HepG2 (cell line): Measurements from ENCODE around the gene ACP1. TPM values are rescaled to one million over a fixed set of nuclear protein-coding genes. Genes with fewer than 3 reads are reported as not detected.

Experiments
- ARNT2 ChIP-seq: sonication (generic); formaldehyde crosslinking; IDR thresholded peaks from 2 replicates; pipeline ENCODE4 v1.8.0; 2022; ENCODE audit warnings: mild to moderate bottlenecking, low read depth, missing genetic modification reagents, moderate library complexity
- FOXP1 ChIP-seq, 2 experiments: fragments of 450-650 bp in 1 of 2; IDR thresholded peaks; 2 replicates each; pipeline ENCODE4 v1.6.1; 2017 to 2018; ENCODE audit warnings: antibody characterized with exemption in 1 of 2
- GPN1 ChIP-seq: sonication (generic); formaldehyde crosslinking; IDR thresholded peaks from 2 replicates; pipeline ENCODE4 v1.5.1; 2020; ENCODE audit warnings: missing genetic modification reagents, borderline replicate concordance
- MED13 ChIP-seq: sonication (generic); formaldehyde crosslinking; IDR thresholded peaks from 2 replicates; pipeline ENCODE4 v1.5.0; 2020; ENCODE audit warnings: missing genetic modification reagents
- MNT ChIP-seq: fragments of 450-650 bp; IDR thresholded peaks from 2 replicates; pipeline ENCODE4 v1.6.1; 2016
- MXD4 ChIP-seq: IDR thresholded peaks from 2 replicates; pipeline ENCODE4 v1.6.1; 2016; ENCODE audit warnings: mild to moderate bottlenecking, missing biosample characterization, missing genetic modification reagents
- PATZ1 ChIP-seq: sonication (generic); formaldehyde crosslinking; IDR thresholded peaks from 2 replicates; pipeline ENCODE4 v1.4.0; 2020; ENCODE audit warnings: missing genetic modification reagents
- RAD51 ChIP-seq: fragments of 450-650 bp; IDR thresholded peaks from 2 replicates; pipeline ENCODE4 v1.6.1; 2016; ENCODE audit warnings: borderline replicate concordance
- RARA ChIP-seq: IDR thresholded peaks from 2 replicates; pipeline ENCODE4 v1.6.1; 2016; ENCODE audit warnings: missing genetic modification reagents, missing compliant biosample characterization
- SCMH1 ChIP-seq: sonication (generic); formaldehyde crosslinking; IDR thresholded peaks from 2 replicates; pipeline ENCODE4 v1.9.0; 2021; ENCODE audit warnings: missing genetic modification reagents, mild to moderate bottlenecking, borderline replicate concordance
- TOPORS ChIP-seq: sonication (generic); formaldehyde crosslinking; IDR thresholded peaks from 2 replicates; pipeline ENCODE4 v1.8.0; 2023; ENCODE audit warnings: mild to moderate bottlenecking, missing genetic modification reagents
- ZFP91 ChIP-seq: sonication (generic); formaldehyde crosslinking; IDR thresholded peaks from 2 replicates; pipeline ENCODE4 v1.9.0; 2022; ENCODE audit warnings: missing genetic modification reagents, mild to moderate bottlenecking, borderline replicate concordance
- ZNF10 ChIP-seq: sonication (generic); formaldehyde crosslinking; IDR thresholded peaks from 2 replicates; pipeline ENCODE4 v1.4.0; 2020; ENCODE audit warnings: mild to moderate bottlenecking, low read depth, missing genetic modification reagents, borderline replicate concordance
- ZNF33A ChIP-seq: sonication (generic); formaldehyde crosslinking; IDR thresholded peaks from 2 replicates; pipeline ENCODE4 v1.5.1; 2020; ENCODE audit warnings: missing genetic modification reagents, mild to moderate bottlenecking, moderate library complexity, borderline replicate concordance
- ZNF629 ChIP-seq: sonication (generic); formaldehyde crosslinking; conservative IDR thresholded peaks from 2 replicates; pipeline ENCODE4 v1.5.0; 2020; ENCODE audit warnings: missing genetic modification reagents
- ZNF83 ChIP-seq: sonication (generic); formaldehyde crosslinking; IDR thresholded peaks from 2 replicates; pipeline ENCODE4 v1.4.0; 2020; ENCODE audit warnings: missing genetic modification reagents, mild to moderate bottlenecking, borderline replicate concordance
- ZXDC ChIP-seq: sonication (generic); formaldehyde crosslinking; IDR thresholded peaks from 2 replicates; pipeline ENCODE4 v1.5.0; 2020; ENCODE audit warnings: mild to moderate bottlenecking, missing genetic modification reagents
- polyA plus RNA-seq, 8 experiments: library from polyadenylated mRNA; depleted of rRNA in 3 of 8; stranded (reverse) in 7 of 8; unstranded in 1 of 8; fragments of >200 nt; fragmentation: Illumina TruSeq in 4 of 8; extraction: Trizol in 4 of 8; gene quantifications; 2 replicates each; pipeline versions ENCODE4 v1.2.1 to v1.2.3, GENCODE V29; 2011 to 2016; ENCODE audit warnings: low read depth in 4 of 8, missing spikeins in 1 of 8, mixed read lengths in 1 of 8; ENCODE audit not compliant: insufficient read depth in 1 of 8
- total RNA-seq, 5 experiments: library from RNA; depleted of rRNA; stranded (reverse); fragments of >200 nt; fragmentation: Illumina TruSeq; extraction: Trizol; gene quantifications; 2 replicates each; pipeline ENCODE4 v1.2.3, GENCODE V29; 2016; ENCODE audit warnings: low read depth in 1 of 5
- TF ChIP-seq, protein P1 (sequence below): sonication (generic); formaldehyde crosslinking; IDR thresholded peaks from 2 replicates; pipeline ENCODE4 v1.4.0; 2020; ENCODE audit warnings: mild to moderate bottlenecking, low read depth, missing genetic modification reagents

Gene ACP1
- total and polyA plus RNA-seq, 2 of the 13 experiments (the other 11 are each of a cell fraction or from before 2014, with no cell fraction given), result 246 to 348 TPM

DNA sequence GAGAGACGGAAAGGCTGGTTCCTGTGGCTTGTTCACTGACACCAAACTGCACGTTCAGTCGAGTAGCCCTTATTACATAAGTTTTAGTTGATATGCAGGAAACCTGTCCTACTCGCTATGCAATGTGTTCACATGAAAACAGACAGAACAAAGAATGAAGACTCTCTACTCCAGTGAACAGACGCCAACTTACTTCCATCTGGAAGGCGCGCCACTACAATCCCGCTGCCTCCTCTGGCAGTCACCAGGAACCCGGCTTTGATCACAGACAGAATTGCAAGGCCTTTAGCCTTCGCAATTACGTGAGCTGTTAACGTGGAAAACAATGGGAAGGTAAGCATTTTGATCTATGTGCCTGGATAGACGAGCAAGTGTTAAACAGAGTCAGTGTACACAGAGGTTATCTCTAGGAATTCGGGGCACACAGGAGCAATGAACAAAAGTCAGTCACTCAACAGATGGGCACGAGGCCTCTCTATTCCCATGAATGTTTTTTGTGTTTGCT lies 15.2 kb upstream of the ACP1 start (continued):
- no peak for TF ChIP-seq ZFP91
- TF ChIP-seq ZNF629 (CRISPR knock-in tag), result peak; percentile 65
- no peak for TF ChIP-seq ZNF10 (CRISPR knock-in tag)
- no peak; the same call in 1 of the 2 replicates for TF ChIP-seq MXD4 (CRISPR knock-in tag)
- TF ChIP-seq, protein P1, sequence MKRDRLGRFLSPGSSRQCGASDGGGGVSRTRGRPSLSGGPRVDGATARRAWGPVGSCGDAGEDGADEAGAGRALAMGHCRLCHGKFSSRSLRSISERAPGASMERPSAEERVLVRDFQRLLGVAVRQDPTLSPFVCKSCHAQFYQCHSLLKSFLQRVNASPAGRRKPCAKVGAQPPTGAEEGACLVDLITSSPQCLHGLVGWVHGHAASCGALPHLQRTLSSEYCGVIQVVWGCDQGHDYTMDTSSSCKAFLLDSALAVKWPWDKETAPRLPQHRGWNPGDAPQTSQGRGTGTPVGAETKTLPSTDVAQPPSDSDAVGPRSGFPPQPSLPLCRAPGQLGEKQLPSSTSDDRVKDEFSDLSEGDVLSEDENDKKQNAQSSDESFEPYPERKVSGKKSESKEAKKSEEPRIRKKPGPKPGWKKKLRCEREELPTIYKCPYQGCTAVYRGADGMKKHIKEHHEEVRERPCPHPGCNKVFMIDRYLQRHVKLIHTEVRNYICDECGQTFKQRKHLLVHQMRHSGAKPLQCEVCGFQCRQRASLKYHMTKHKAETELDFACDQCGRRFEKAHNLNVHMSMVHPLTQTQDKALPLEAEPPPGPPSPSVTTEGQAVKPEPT (CRISPR knock-in tag), result 0 out of 2 replicates have a peak, but pooled peaks have one; percentile 76
- peak; percentile 41; the same call in 1 of the 2 replicates for TF ChIP-seq ARNT2
- 0 out of 2 replicates have a peak, but pooled peaks have one; percentile 25 for TF ChIP-seq ZNF83 (CRISPR knock-in tag)
- TF ChIP-seq RAD51, result no peak
- peak; percentile 85; the same call in 1 of the 2 replicates for TF ChIP-seq TOPORS
- TF ChIP-seq MED13 (CRISPR knock-in tag), result peak; percentile 52; the same call in 1 of the 2 replicates
- no peak; the same call in 1 of the 2 replicates for TF ChIP-seq FOXP1 (IDR thresholded peaks at IDR 0.05)
- TF ChIP-seq FOXP1 (CRISPR knock-in tag; IDR thresholded peaks at IDR 0.05), result peak; percentile 97
- TF ChIP-seq ZXDC (CRISPR knock-in tag), result no peak
- TF ChIP-seq PATZ1, result peak; percentile 73
- no peak for TF ChIP-seq GPN1
- no peak for TF ChIP-seq ZNF33A (CRISPR knock-in tag)
- no peak for TF ChIP-seq SCMH1 (CRISPR knock-in tag)
- TF ChIP-seq RARA (CRISPR knock-in tag), result peak; percentile 98
- TF ChIP-seq MNT, result no peak
